Esophagus squamous epithelium (tissue), 5 donors: ENCODE data around the gene DCTN3. TPM values are rescaled to one million over a fixed set of nuclear protein-coding genes. Genes with fewer than 3 reads are reported as not detected.

Source experiments
- DNase-seq: peaks from one replicate; lab custom pipeline; 2025; lab: John Stamatoyannopoulos, UW
- H3K27ac ChIP-seq, 4 donors: fragments of 200-600 bp; sonication (generic); one replicate each; pipeline ENCODE4 v1.5.1; 2016 to 2019; ENCODE audit warnings: mild to moderate bottlenecking in 1 of 4
- H3K27me3 ChIP-seq, 4 donors: fragments of 200-600 bp; sonication (generic); 1 replicate in 3 of 4; 2 replicates in 1 of 4; pipeline versions ENCODE4 v1.5.1 to v1.6.0; 2017 to 2021; ENCODE audit warnings: antibody characterized with exemption in 1 of 4
- H3K36me3 ChIP-seq, 3 donors: fragments of 200-600 bp; sonication (generic); one replicate each; pipeline ENCODE4 v1.5.1; 2016 to 2019
- H3K4me1 ChIP-seq, 3 donors: fragments of 200-600 bp; sonication (generic); one replicate each; pipeline ENCODE4 v1.5.1; 2017 to 2019
- H3K4me3 ChIP-seq, 4 donors: fragments of 200-600 bp; sonication (generic); 1 replicate in 3 of 4; 2 replicates in 1 of 4; pipeline ENCODE4 v1.5.1; 2016 to 2019; ENCODE audit warnings: mild to moderate bottlenecking in 2 of 4, moderate library complexity in 1 of 4
- H3K9me3 ChIP-seq, 3 donors: fragments of 200-600 bp; sonication (generic); one replicate each; pipeline ENCODE4 v1.5.1; 2016 to 2019
- CTCF ChIP-seq, 6 experiments: fragments of 450-650 bp in 4 of 6; fragments of 200-600 bp in 2 of 6; sonication (generic) in 2 of 6; IDR thresholded peaks; one replicate each; pipeline ENCODE4 v1.5.1; 2016 to 2019; ENCODE audit warnings: antibody characterized with exemption in 6 of 6, mild to moderate bottlenecking in 4 of 6, moderate library complexity in 4 of 6
- POLR2A ChIP-seq, 4 donors: fragments of 450-650 bp; IDR thresholded peaks; one replicate each; pipeline ENCODE4 v1.6.1; 2017; ENCODE audit warnings: antibody characterized with exemption in 4 of 4, mild to moderate bottlenecking in 4 of 4, moderate library complexity in 3 of 4
- WGBS, 2 donors: methylation state at CpG; one replicate each; pipeline ENCODE4 v1.1.5; 2018; 5-methylcytosine and 5-hydroxymethylcytosine counted together
- intact Hi-C: fragments of 100-400 bp; cut with DNase I; formaldehyde crosslinking; loops from one replicate; pipeline ENCODE4 v1.15.0; 2022
- total RNA-seq, 4 donors: library from RNA; depleted of rRNA; stranded (reverse); fragments of >200 nt; gene quantifications; one replicate each; pipeline ENCODE4 v1.1.0, GENCODE V29; 2016
- donor health status: DM: yes; HTN: yes; CAD: no.

The DCTN3 gene
- total RNA-seq, 4 donors from 2014 or later: 67.1 to 136 (median 103) TPM

- Histone ChIP-seq H3K4me1 (peaks cover 4 to 22% (median 8%) of the 10 kb centered on the region in 3 donors), H3K27ac (no peak overlapping the region), H3K4me3 (no peak overlapping the region), H3K27me3 (peaks cover 0 to 98% (median 17%) of the 10 kb centered on the region in 4 donors), H3K9me3 (no peaks in the 10 kb centered on the region), H3K36me3 (no peaks in the 10 kb centered on the region)
- TF ChIP-seq POLR2A (IDR thresholded peaks at IDR 0.05) (no peak), CTCF (IDR thresholded peaks at IDR 0.05) (no peak)
- WGBS, 2 donors: 80% methylated on average over 2 of the region's 8 CpGs; no CpG with 5 or more reads in 1 of the 2 donors
- intact Hi-C loops: loop anchor here (10.0 kb wide), 2 partner anchors 76 to 176 kb away; no protein-coding TSS in a partner anchor
- no peak for DNase-seq
Measured at GRCh38 chr9:34580358-34580757, 39.9 kb downstream of the DCTN3 start.

- 85 to 89% methylated on average over 5 of the region's 5 CpGs for WGBS, 2 donors
- H3K36me3 ChIP-seq: no peaks in the 10 kb centered on the region
- H3K4me1 ChIP-seq: peaks cover 4 to 22% (median 8%) of the 10 kb centered on the region in 3 donors
- no peaks in the 10 kb centered on the region for H3K9me3 ChIP-seq
- H3K4me3 ChIP-seq: no peak overlapping the region
- TF ChIP-seq POLR2A (IDR thresholded peaks at IDR 0.05): no peak
- TF ChIP-seq CTCF (IDR thresholded peaks at IDR 0.05): no peak
- intact Hi-C loops: loop anchor here (10.0 kb wide), 2 partner anchors 75 to 175 kb away; no protein-coding TSS in a partner anchor
- H3K27ac ChIP-seq: no peak overlapping the region
- H3K27me3 ChIP-seq: peaks cover 0 to 98% (median 17%) of the 10 kb centered on the region in 4 donors
- DNase-seq: no peak
Measured at GRCh38 chr9:34579808-34580163, 40.5 kb downstream of the DCTN3 start.

- no peak for DNase-seq
- TF ChIP-seq CTCF (IDR thresholded peaks at IDR 0.05) (no peak), POLR2A (IDR thresholded peaks at IDR 0.05) (no peak)
- H3K9me3 ChIP-seq: no peaks in the 10 kb centered on the region
- peaks cover 0 to 98% (median 17%) of the 10 kb centered on the region in 4 donors for H3K27me3 ChIP-seq
- no peaks in the 10 kb centered on the region for H3K36me3 ChIP-seq
- H3K27ac ChIP-seq: no peak overlapping the region
- no peak overlapping the region for H3K4me3 ChIP-seq
- 17 to 21% methylated on average over 12 of the region's 17 CpGs for WGBS, 2 donors
- intact Hi-C loops: no loop called here
- peaks cover 4 to 22% (median 8%) of the 10 kb centered on the region in 3 donors for H3K4me1 ChIP-seq
Measured at GRCh38 chr9:34579104-34579807, 41.0 kb downstream of the DCTN3 start.

- DNase-seq: no peak
- Histone ChIP-seq H3K27ac (no peak overlapping the region), H3K4me1 (peaks cover 4 to 22% (median 8%) of the 10 kb centered on the region in 3 donors), H3K4me3 (peak overlapping the region in 2 of 4 donors; percentile 39 to 59), H3K9me3 (no peaks in the 10 kb centered on the region), H3K27me3 (peaks cover 0 to 92% (median 17%) of the 10 kb centered on the region in 4 donors), H3K36me3 (no peaks in the 10 kb centered on the region)
- 11 to 24% methylated on average over 10 to 16 of the region's 28 CpGs for WGBS, 2 donors
- TF ChIP-seq POLR2A (IDR thresholded peaks at IDR 0.05) (no peak), CTCF (IDR thresholded peaks at IDR 0.05) (no peak)
- intact Hi-C loops: no loop called here
Measured at GRCh38 chr9:34578241-34579103, 41.8 kb downstream of the DCTN3 start.
